Mesothelial cell of epicardium (in vitro differentiated cells): ENCODE results near the gene MAPK11. TPM values are rescaled to one million over a fixed set of nuclear protein-coding genes. Genes with fewer than 3 reads are reported as not detected.

ENCODE experiments used
- DNase-seq, 2 experiments: peaks; one replicate each; pipeline ENCODE4 v3.0.0; 2021; ENCODE audit warnings: low spot score in 2 of 2; ENCODE audit not compliant: unreplicated experiment in 2 of 2
- H3K27ac Mint-ChIP-seq: 2 replicates; pipeline ENCODE4 v1.8.0; 2021; ENCODE audit warnings: mixed read lengths
- H3K27me3 Mint-ChIP-seq: 2 replicates; pipeline ENCODE4 v1.8.0; 2021; ENCODE audit warnings: low read depth, mixed read lengths
- H3K36me3 Mint-ChIP-seq: 2 replicates; pipeline ENCODE4 v1.8.0; 2021; ENCODE audit warnings: mixed read lengths
- H3K4me1 Mint-ChIP-seq: 2 replicates; pipeline ENCODE4 v1.8.0; 2021; ENCODE audit warnings: mixed read lengths
- H3K4me3 Mint-ChIP-seq: 2 replicates; pipeline ENCODE4 v1.8.0; 2021; ENCODE audit warnings: mild to moderate bottlenecking, moderate library complexity, mixed read lengths
- H3K9me3 Mint-ChIP-seq: 2 replicates; pipeline ENCODE4 v1.8.0; 2021; ENCODE audit warnings: mixed read lengths
- CTCF ChIP-seq: fragments of 200-600 bp; sonication (generic); IDR thresholded peaks from one replicate; pipeline ENCODE4 v1.5.0; 2021; ENCODE audit warnings: antibody characterized with exemption; ENCODE audit not compliant: unreplicated experiment
- total RNA-seq: library from RNA; stranded (reverse); gene quantifications from 3 replicates; pipeline ENCODE4 v1.2.1, GENCODE V29; 2021

The MAPK11 gene
- total RNA-seq, 1 donor from 2014 or later, result 8.3 TPM

GRCh38 chr22:50219800-50220602 is 50.2 kb downstream of the MAPK11 start:
- TF ChIP-seq CTCF, result no peak
- Mint-ChIP-seq H3K36me3 (peaks cover 21% of the 10 kb centered on the region), H3K27me3 (no peaks in the 10 kb centered on the region)

GRCh38 chr22:50218996-50219727 is 51.0 kb downstream of the MAPK11 start:
- DNase-seq, result peak in 1 of 2 experiments; percentile 49
- Mint-ChIP-seq H3K4me3 (no peak overlapping the region), H3K9me3 (no peaks in the 10 kb centered on the region)

More at GRCh38 chr22:50219800-50220602, 50.2 kb downstream of the MAPK11 start:
- no peak overlapping the region for H3K4me3 Mint-ChIP-seq
- DNase-seq, result no peak
- no peaks in the 10 kb centered on the region for H3K4me1 Mint-ChIP-seq
- no peaks in the 10 kb centered on the region for H3K9me3 Mint-ChIP-seq
- no peak overlapping the region for H3K27ac Mint-ChIP-seq

GRCh38 chr22:50218153-50218995 is 51.8 kb downstream of the MAPK11 start:
- TF ChIP-seq CTCF, result no peak
- H3K36me3 Mint-ChIP-seq, result peaks cover 23% of the 10 kb centered on the region
- H3K27ac Mint-ChIP-seq, result no peak overlapping the region
- H3K4me1 Mint-ChIP-seq, result no peaks in the 10 kb centered on the region
- H3K4me3 Mint-ChIP-seq, result no peak overlapping the region
- H3K27me3 Mint-ChIP-seq, result no peaks in the 10 kb centered on the region
- DNase-seq, result no peak
- H3K9me3 Mint-ChIP-seq, result no peaks in the 10 kb centered on the region

More at GRCh38 chr22:50218996-50219727, 51.0 kb downstream of the MAPK11 start:
- H3K27me3 Mint-ChIP-seq, result no peaks in the 10 kb centered on the region
- H3K36me3 Mint-ChIP-seq, result peaks cover 22% of the 10 kb centered on the region
- H3K4me1 Mint-ChIP-seq, result no peaks in the 10 kb centered on the region
- TF ChIP-seq CTCF, result no peak
- H3K27ac Mint-ChIP-seq, result no peak overlapping the region

GRCh38 chr22:50217543-50218152 is 52.5 kb downstream of the MAPK11 start:
- TF ChIP-seq CTCF, result no peak
- DNase-seq, result no peak
- H3K27ac Mint-ChIP-seq, result no peak overlapping the region

More at GRCh38 chr22:50217543-50218152, 52.5 kb downstream of the MAPK11 start:
- no peaks in the 10 kb centered on the region for H3K9me3 Mint-ChIP-seq
- no peaks in the 10 kb centered on the region for H3K27me3 Mint-ChIP-seq
- no peaks in the 10 kb centered on the region for H3K4me1 Mint-ChIP-seq
- H3K36me3 Mint-ChIP-seq, result peaks cover 25% of the 10 kb centered on the region
- no peak overlapping the region for H3K4me3 Mint-ChIP-seq
